PC-3 (cell line): ENCODE measurements around the gene CAMKK2. TPM values are rescaled to one million over a fixed set of nuclear protein-coding genes. Genes with fewer than 3 reads are reported as not detected.

Source experiments
- ATAC-seq: fragments of 200-7000 bp; cut with Tn5 transposase; 2 replicates; pipeline ENCODE4 v1.9.1; 2020; ENCODE audit warnings: mild to moderate bottlenecking, moderate library complexity
- BruUV-seq: library from RNA; stranded (reverse); fragments of 400-500 nt; replicated peaks from 2 replicates; lab custom pipeline; 2021; lab: Mats Ljungman, UMichigan
- CTCF ChIA-PET: fragments of 300-600 bp; sonication (Branson Sonifier 250); formaldehyde crosslinking; loops from one replicate; lab custom pipeline; 2022; ENCODE audit warnings: antibody characterized with exemption; lab: Charles Lee
- POLR2A ChIA-PET: fragments of 300-600 bp; sonication (Branson Sonifier 250); formaldehyde crosslinking; loops from one replicate; lab custom pipeline; 2022; ENCODE audit warnings: antibody characterized with exemption; ENCODE audit not compliant: unreplicated experiment; lab: Charles Lee
- DNase-seq: peaks from one replicate; pipeline ENCODE4 v3.0.0-alpha.2; 2015
- H2AFZ ChIP-seq: fragments of 300-600 bp; sonication (generic); 2 replicates; pipeline ENCODE4 v1.6.0; 2016; ENCODE audit warnings: antibody characterized with exemption, low read length
- H3F3A ChIP-seq: fragments of 300-600 bp; sonication (generic); one replicate; pipeline ENCODE4 v1.6.0; 2017; ENCODE audit warnings: antibody characterized with exemption, low read length, control low read depth, mild to moderate bottlenecking; ENCODE audit not compliant: unreplicated experiment
- H3K27ac ChIP-seq: fragments of 300-600 bp; sonication (generic); 2 replicates; pipeline ENCODE4 v1.5.1; 2016; ENCODE audit warnings: mild to moderate bottlenecking, low read length
- H3K27me3 ChIP-seq: fragments of 300-600 bp; sonication (generic); 2 replicates; pipeline ENCODE4 v1.6.1; 2016; ENCODE audit warnings: low read length, mixed read lengths
- H3K36me3 ChIP-seq: fragments of 300-600 bp; sonication (generic); 2 replicates; pipeline ENCODE4 v1.6.1; 2016; ENCODE audit warnings: low read depth, mixed run types, low read length, mixed read lengths
- H3K4me1 ChIP-seq: fragments of 300-600 bp; sonication (generic); 2 replicates; pipeline ENCODE4 v1.5.1; 2016; ENCODE audit warnings: low read length; ENCODE audit not compliant: insufficient read depth
- H3K4me2 ChIP-seq: fragments of 300-600 bp; sonication (generic); 2 replicates; pipeline ENCODE4 v1.6.0; 2016; ENCODE audit warnings: low read length
- H3K4me3 ChIP-seq: fragments of 300-600 bp; sonication (generic); 2 replicates; pipeline ENCODE4 v1.5.1; 2016; ENCODE audit warnings: mild to moderate bottlenecking, low read length, mixed read lengths
- H3K79me2 ChIP-seq: fragments of 300-600 bp; sonication (generic); 2 replicates; pipeline ENCODE4 v1.6.1; 2017; ENCODE audit warnings: low read length, mixed read lengths
- H3K9ac ChIP-seq: fragments of 300-600 bp; sonication (generic); 2 replicates; pipeline ENCODE4 v1.6.0; 2016; ENCODE audit warnings: mild to moderate bottlenecking, low read length
- H3K9me2 ChIP-seq: fragments of 300-600 bp; sonication (generic); replicated peaks from 2 replicates; pipeline ENCODE4 v1.6.1; 2016; ENCODE audit warnings: mixed run types, low read length, mixed read lengths
- H3K9me3 ChIP-seq: fragments of 300-600 bp; sonication (generic); 2 replicates; pipeline ENCODE4 v1.6.1; 2016; ENCODE audit warnings: low read length, mixed read lengths
- H4K20me1 ChIP-seq: fragments of 300-600 bp; sonication (generic); 2 replicates; pipeline ENCODE4 v1.6.1; 2016; ENCODE audit warnings: low read length, mixed read lengths
- EZH2 ChIP-seq: fragments of 300-600 bp; sonication (generic); IDR thresholded peaks from one replicate; pipeline ENCODE4 v1.6.1; 2017; ENCODE audit warnings: antibody characterized with exemption, mild to moderate bottlenecking, low read length; ENCODE audit not compliant: unreplicated experiment
- EZH2phosphoT487 ChIP-seq: fragments of 300-600 bp; sonication (generic); IDR thresholded peaks from 2 replicates; pipeline ENCODE4 v1.6.1; 2018; ENCODE audit warnings: mild to moderate bottlenecking, antibody characterized with exemption, low read length, borderline replicate concordance
- intact Hi-C: fragments of 100-400 bp; cut with micrococcal nuclease; formaldehyde crosslinking; loops from 2 replicates; pipeline ENCODE4 v1.9.0; 2023
- total RNA-seq: library from RNA; depleted of rRNA; stranded (reverse); fragments of >200 nt; gene quantifications from 2 replicates; pipeline ENCODE4 v1.2.3, GENCODE V29; 2014; rRNA removed
- TF ChIP-seq, protein P1 (sequence below): fragments of 300-600 bp; sonication (generic); conservative IDR thresholded peaks from 2 replicates; pipeline ENCODE4 v1.5.1; 2017; ENCODE audit warnings: antibody characterized with exemption, low read depth, mild to moderate bottlenecking, low read length

Gene CAMKK2
- total RNA-seq, 1 experiment from 2014 or later, result 26.5 TPM

DNA sequence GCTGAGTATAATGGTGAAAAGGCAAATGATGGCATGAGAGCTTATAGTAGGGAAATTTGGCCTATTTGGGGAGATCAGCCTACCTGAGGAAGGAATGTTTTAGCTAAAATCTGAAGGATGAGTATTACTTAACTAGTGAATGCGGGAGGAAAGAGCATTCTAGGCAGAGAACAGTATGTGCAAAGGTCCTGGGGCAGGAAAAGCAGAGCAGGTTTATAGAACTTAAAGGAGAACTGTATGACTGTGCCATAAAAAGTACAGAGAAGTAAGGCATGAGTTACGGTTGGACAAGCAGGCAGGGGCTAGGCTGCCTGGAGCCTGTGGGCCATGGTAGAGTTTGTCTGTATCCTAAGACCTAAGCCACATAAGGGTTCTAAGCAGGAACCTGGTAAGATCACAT, 108.3 kb downstream of the CAMKK2 start:
- CTCF ChIA-PET, result no interaction called here

More for the DNA sequence above, 108.3 kb downstream of the CAMKK2 start:
- no peaks in the 10 kb centered on the region for H4K20me1 ChIP-seq
- H3F3A ChIP-seq, result no peaks in the 10 kb centered on the region
- TF ChIP-seq, protein P1, sequence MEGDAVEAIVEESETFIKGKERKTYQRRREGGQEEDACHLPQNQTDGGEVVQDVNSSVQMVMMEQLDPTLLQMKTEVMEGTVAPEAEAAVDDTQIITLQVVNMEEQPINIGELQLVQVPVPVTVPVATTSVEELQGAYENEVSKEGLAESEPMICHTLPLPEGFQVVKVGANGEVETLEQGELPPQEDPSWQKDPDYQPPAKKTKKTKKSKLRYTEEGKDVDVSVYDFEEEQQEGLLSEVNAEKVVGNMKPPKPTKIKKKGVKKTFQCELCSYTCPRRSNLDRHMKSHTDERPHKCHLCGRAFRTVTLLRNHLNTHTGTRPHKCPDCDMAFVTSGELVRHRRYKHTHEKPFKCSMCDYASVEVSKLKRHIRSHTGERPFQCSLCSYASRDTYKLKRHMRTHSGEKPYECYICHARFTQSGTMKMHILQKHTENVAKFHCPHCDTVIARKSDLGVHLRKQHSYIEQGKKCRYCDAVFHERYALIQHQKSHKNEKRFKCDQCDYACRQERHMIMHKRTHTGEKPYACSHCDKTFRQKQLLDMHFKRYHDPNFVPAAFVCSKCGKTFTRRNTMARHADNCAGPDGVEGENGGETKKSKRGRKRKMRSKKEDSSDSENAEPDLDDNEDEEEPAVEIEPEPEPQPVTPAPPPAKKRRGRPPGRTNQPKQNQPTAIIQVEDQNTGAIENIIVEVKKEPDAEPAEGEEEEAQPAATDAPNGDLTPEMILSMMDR, result no peak
- no peak for TF ChIP-seq EZH2
- no peak for TF ChIP-seq EZH2phosphoT487
- peaks cover 9% of the 10 kb centered on the region for H3K4me1 ChIP-seq
- H3K79me2 ChIP-seq, result no peaks in the 10 kb centered on the region
- H3K9me2 ChIP-seq, result no peaks in the 10 kb centered on the region
- intact Hi-C loops, result no loop called here
- POLR2A ChIA-PET, result no interaction called here
- H3K9me3 ChIP-seq, result no peaks in the 10 kb centered on the region
- DNase-seq, result no peak
- no peak overlapping the region for H3K9ac ChIP-seq
- no TSS peak for BruUV-seq
- H3K27me3 ChIP-seq, result no peaks in the 10 kb centered on the region
- no peak overlapping the region for H3K27ac ChIP-seq
- no peak for ATAC-seq
- H3K4me2 ChIP-seq, result no peak overlapping the region
- H3K36me3 ChIP-seq, result no peaks in the 10 kb centered on the region
- H3K4me3 ChIP-seq, result no peak overlapping the region
- H2AFZ ChIP-seq, result no peak overlapping the region

Other genes starting within 250 kb of the CAMKK2 start
- 1.6 and 6.0 TPM in 2 replicates for gene P2RX7, start 163.8 kb downstream of the CAMKK2 start, total RNA-seq
- 19.4 and 21.6 TPM in 2 replicates for gene P2RX4, start 86.6 kb downstream of the CAMKK2 start, total RNA-seq
- gene ANAPC5, start 55.7 kb upstream of the CAMKK2 start, total RNA-seq, result 171 and 199 TPM in 2 replicates
- 73.7 and 88.2 TPM in 2 replicates for gene RNF34, start 103.4 kb upstream of the CAMKK2 start, total RNA-seq